ENCODE measurements around the gene TOPAZ1.

TOPAZ1 gene

DNA sequence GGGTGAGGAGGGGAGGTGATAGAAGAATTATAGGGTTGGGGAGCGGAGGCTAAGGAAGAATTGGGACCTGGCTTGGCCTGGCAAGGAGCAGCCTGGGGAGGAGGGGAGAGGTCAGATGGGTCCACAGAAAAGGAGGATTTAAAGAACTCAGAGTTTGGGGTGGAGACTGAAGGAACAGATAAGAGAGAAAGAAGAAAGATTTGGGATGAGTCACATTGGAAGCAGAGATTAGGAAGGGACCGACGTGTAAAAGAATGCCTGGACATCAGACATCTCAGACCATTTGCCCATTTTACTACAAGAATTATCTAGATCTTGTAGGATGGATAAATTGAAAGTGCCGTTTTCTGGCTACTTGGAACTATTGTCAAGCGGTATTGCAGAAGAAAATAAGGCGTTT lies 107.3 kb downstream of the TOPAZ1 start:
- no peaks in the 10 kb centered on the region for H3K79me2 ChIP-seq (ENCODE audit: insufficient read depth, low read depth)

DNA sequence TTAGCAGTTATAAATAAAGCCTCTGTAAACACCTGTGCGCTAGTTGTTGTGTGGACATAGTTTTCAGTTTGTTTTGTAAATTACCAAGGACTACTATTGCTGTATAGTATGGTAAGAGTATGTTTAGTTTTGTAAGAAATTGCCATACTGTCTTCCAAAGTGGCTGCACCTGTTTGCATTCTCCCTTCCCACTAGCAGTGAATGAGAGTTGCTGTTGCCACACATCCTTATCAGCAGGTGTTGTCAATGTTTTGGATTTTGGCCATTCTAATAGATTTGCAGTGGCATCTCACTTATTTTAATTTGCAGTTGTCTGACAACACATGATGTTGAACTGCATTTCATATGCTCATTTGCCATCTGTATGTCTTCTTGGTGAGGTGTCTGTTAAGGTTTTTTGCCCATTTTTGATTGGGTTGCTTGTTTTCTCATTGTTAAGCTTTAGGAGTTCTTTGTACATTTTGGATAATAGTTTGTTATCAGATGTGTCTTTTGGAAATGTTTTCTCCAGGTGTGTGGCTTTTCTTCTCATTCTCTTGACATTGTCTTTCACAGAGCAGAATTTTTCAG lies 111.8 kb downstream of the TOPAZ1 start:
- Histone ChIP-seq H3K36me3 (ENCODE audit: insufficient read depth) (no peaks in the 10 kb centered on the region), H3K27me3 (ENCODE audit: insufficient read depth, low read depth) (no peaks in the 10 kb centered on the region), H4K20me1 (ENCODE audit: insufficient read depth) (no peaks in the 10 kb centered on the region), H3K4me3 (IDR thresholded peaks at IDR 0.05; ENCODE audit: insufficient read depth, low read depth, low read length) (no peak overlapping the region), H2AFZ (ENCODE audit: low read depth) (no peak overlapping the region), H3K27ac (no peak overlapping the region), H3K4me1 (ENCODE audit: low read depth, poor library complexity, severe bottlenecking) (no peaks in the 10 kb centered on the region), H3K9ac (no peak overlapping the region), H3K79me2 (ENCODE audit: insufficient read depth, low read depth) (no peaks in the 10 kb centered on the region), H3K4me2 (no peak overlapping the region)
- TF ChIP-seq, protein P1, sequence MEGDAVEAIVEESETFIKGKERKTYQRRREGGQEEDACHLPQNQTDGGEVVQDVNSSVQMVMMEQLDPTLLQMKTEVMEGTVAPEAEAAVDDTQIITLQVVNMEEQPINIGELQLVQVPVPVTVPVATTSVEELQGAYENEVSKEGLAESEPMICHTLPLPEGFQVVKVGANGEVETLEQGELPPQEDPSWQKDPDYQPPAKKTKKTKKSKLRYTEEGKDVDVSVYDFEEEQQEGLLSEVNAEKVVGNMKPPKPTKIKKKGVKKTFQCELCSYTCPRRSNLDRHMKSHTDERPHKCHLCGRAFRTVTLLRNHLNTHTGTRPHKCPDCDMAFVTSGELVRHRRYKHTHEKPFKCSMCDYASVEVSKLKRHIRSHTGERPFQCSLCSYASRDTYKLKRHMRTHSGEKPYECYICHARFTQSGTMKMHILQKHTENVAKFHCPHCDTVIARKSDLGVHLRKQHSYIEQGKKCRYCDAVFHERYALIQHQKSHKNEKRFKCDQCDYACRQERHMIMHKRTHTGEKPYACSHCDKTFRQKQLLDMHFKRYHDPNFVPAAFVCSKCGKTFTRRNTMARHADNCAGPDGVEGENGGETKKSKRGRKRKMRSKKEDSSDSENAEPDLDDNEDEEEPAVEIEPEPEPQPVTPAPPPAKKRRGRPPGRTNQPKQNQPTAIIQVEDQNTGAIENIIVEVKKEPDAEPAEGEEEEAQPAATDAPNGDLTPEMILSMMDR (conservative IDR thresholded peaks at IDR 0.05; ENCODE audit: low read depth, low read length) = no peak

More for the DNA sequence above, 107.3 kb downstream of the TOPAZ1 start:
- Histone ChIP-seq H2AFZ (ENCODE audit: low read depth) (no peak overlapping the region), H3K36me3 (ENCODE audit: insufficient read depth) (no peaks in the 10 kb centered on the region), H3K4me2 (no peak overlapping the region), H3K4me3 (IDR thresholded peaks at IDR 0.05; ENCODE audit: insufficient read depth, low read depth, low read length) (no peak overlapping the region), H3K27me3 (ENCODE audit: insufficient read depth, low read depth) (no peaks in the 10 kb centered on the region), H3K4me1 (ENCODE audit: low read depth, poor library complexity, severe bottlenecking) (no peaks in the 10 kb centered on the region), H3K27ac (no peak overlapping the region), H4K20me1 (ENCODE audit: insufficient read depth) (no peaks in the 10 kb centered on the region), H3K9ac (no peak overlapping the region)
- TF ChIP-seq, protein P1 (conservative IDR thresholded peaks at IDR 0.05; ENCODE audit: low read depth, low read length) = no peak

DNA sequence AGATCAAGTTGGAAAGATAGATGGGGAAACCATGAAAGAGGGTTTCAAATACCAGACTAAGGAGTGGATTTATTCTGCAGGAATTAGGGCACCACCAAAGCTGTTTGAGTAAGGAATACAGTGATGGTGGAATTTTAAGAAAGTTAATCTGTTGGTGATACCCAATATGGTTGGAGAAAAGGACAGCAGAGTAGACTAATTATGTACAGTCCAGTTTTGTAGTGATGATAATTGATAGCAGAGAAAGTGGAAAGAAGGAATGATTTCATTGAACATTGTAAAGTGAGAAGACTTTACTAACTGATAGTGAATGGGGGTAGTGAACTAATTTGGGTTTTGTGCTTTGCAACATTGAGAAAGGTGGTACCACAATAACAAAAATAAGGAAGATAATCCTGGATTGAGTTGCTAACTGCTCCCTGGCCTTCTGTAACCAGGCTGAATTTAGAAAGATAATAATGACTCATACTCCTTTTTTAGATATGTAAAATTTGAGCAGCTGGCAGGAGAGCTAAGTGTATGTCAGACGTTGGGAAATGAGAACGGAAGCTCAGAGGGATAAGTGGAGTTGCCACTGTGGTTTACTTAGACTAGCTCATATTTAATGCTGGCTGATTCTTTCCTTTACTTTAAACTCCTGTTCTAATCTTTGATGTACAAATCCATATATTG lies 113.8 kb downstream of the TOPAZ1 start:
- Histone ChIP-seq H4K20me1 (ENCODE audit: insufficient read depth) (no peaks in the 10 kb centered on the region), H3K27me3 (ENCODE audit: insufficient read depth, low read depth) (no peaks in the 10 kb centered on the region), H3K36me3 (ENCODE audit: insufficient read depth) (no peaks in the 10 kb centered on the region), H3K4me1 (ENCODE audit: low read depth, poor library complexity, severe bottlenecking) (no peaks in the 10 kb centered on the region), H3K27ac (no peak overlapping the region), H3K4me2 (no peak overlapping the region), H2AFZ (ENCODE audit: low read depth) (no peak overlapping the region), H3K79me2 (ENCODE audit: insufficient read depth, low read depth) (no peaks in the 10 kb centered on the region), H3K9ac (no peak overlapping the region), H3K4me3 (IDR thresholded peaks at IDR 0.05; ENCODE audit: insufficient read depth, low read depth, low read length) (no peak overlapping the region)
- TF ChIP-seq, protein P1 (conservative IDR thresholded peaks at IDR 0.05; ENCODE audit: low read depth, low read length) = no peak

DNA sequence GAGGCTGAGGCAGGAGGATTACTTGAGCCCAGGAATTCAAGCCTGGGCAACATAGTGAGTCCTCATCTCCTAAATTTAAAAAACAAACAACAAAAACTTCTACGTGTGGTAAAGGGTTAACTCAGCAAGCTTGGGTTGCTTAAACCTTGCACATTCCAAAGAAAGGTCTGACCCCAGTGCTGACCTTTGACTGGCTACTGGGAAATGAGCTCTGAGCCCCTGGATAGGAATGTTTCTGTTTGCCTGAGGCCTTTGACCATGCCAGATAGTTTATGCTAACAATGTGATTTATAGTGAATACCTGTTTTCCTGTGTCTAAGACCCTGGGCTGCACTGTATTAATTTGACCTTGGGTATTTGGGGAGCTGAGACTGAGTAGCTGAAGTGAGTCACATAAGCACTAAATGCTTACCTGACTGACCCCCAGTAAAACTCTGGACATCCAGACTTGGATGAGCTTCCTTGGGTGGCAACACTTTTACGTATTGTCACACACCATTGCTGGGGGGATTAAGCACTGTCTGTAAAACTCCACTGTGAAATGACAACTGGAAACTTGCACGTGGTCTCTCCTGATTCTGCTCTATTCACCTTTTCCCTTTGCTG lies 117.6 kb downstream of the TOPAZ1 start:
- H4K20me1 ChIP-seq (ENCODE audit: insufficient read depth) = no peaks in the 10 kb centered on the region
- H3K27me3 ChIP-seq (ENCODE audit: insufficient read depth, low read depth) = no peaks in the 10 kb centered on the region
- no peak overlapping the region for H3K4me3 ChIP-seq (IDR thresholded peaks at IDR 0.05; ENCODE audit: insufficient read depth, low read depth, low read length)
- no peak overlapping the region for H3K9ac ChIP-seq
- H3K4me2 ChIP-seq = no peak overlapping the region
- H3K36me3 ChIP-seq (ENCODE audit: insufficient read depth) = no peaks in the 10 kb centered on the region
- H3K27ac ChIP-seq = no peak overlapping the region
- H2AFZ ChIP-seq (ENCODE audit: low read depth) = no peak overlapping the region
- no peaks in the 10 kb centered on the region for H3K4me1 ChIP-seq (ENCODE audit: low read depth, poor library complexity, severe bottlenecking)
- TF ChIP-seq, protein P1 (conservative IDR thresholded peaks at IDR 0.05; ENCODE audit: low read depth, low read length) = no peak
- no peaks in the 10 kb centered on the region for H3K79me2 ChIP-seq (ENCODE audit: insufficient read depth, low read depth)
